Measurements from ENCODE around the gene OCSTAMP.
A peak's percentile ranks its signal among the peaks of the same experiment; 100 is the strongest.

OCSTAMP gene

DNA sequence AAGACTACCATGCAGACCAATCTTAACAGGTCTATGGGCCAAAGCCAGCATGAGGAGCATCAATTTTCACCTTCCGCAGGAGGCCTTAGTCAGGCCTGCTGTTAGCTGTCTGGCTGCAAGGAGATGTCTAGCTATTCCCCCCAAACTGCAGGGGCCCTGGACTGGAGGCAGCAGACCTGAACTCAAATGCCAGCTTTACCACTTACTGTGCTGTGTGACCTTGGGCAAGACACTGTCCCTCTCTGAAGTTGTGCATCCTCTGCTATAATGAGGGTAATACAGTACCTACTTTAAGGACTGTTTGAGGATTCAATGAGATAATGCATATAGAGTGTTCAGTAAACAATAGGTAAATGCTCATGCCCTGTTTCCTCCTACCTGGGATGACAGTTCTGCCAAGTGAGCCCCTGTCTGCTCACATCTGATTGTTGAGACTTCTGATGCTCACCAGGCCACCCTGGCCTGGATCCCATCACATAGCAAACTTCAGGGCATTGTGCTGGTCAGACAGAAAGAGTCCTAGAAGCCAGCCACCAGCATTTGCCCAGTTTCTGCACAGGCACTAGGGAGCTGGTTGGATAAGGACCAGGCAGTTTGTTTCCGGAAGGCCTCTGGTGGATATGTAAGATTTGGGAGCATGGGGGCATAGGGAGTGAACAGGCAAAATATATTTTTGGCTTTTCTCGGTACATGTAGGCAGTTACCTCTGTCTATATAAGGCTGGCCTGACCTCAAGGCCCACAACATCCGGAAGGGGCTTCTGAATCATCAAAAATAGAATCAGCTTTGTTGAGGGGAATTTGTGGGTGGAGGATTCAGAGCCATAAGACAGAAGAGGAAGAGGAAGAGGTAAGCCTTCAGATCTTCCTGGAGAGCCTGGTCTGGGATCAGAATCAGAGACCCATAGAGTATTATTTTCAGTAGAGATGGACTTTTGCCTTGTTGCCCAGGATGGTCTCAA lies 2.3 kb upstream of the OCSTAMP start:
- DNase-seq = no peak

DNA sequence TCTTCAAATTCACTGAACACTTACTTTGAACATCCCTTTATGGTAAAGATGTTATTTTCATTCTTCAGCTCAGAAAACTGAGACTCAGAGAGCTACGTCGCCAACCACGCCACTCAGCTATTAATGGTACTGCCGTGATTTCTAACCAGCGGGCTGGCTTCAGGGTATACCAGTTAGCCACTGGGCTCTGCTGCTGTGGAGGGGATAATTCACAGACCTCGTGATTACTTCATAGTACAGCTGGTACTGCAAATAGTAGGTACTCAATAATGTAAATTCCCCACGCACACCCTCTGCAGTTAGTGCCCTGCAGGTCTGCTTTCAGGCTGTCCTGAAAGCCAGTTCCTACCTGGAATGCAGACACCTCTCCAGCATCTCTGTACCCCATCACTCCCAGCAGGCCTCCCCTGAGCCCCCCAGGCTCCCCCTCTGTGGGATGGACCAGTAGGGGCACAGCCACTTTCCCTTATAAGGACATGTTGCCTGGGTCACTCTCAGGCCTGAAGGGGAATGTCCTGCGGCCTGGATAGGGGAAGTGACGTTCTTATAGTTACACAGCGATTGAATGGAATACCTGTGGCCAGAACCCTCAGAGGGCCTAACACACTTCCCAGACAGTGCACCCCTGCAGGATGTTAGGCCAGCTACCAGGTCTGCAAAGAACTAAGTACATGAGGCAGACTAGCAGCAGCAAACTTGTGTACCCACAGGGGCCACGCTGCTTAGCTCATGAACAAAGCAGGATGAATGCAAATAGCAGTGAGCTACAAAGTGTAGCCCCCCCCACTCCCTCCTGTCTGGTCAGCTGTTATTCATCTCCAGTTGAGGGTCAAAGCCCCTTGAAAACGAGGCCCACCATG lies 1.3 kb upstream of the OCSTAMP start:
- no peak for DNase-seq

GRCh38 chr20:46549188-46549972 lies 1.1 kb downstream of the OCSTAMP start:
- DNase-seq = no peak

DNA sequence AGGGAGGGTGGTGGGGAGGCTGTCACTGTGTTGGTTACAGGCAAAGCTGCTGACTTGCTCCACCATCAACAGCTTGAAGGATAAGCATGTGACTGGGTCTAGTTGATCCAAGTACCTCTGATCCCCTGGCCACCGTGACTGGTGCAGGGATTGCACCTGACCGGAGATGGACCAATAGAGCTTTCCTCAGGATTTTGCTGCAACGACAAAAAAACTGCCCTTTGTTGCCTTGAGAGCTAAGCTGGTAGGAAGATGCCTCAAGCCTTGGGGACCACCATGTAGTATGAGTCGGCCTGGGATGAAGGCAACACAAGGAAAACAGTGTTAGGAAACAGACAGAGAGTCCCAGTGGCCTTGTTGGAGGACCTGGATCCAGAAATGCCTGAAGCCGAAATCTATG lies 1.8 kb downstream of the OCSTAMP start:
- no peak for DNase-seq

DNA sequence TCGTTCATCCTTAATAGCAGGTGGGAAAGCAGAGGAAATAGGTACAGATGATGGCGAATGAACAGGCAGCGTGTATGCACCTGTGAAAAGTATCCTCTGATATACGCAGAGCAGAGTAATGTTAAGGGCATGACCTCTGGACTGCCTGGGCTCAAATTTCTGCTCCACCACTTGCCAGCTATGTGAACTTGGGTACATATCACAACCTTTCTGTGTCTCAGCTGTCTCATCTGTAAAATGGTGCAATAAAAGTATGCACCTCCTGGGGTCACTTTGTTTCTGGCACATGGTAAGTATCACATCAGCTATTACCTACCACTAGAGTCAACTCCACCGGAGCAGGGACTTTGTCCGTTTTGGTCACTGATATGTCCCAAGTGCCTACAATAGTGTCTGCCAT lies 2.5 kb downstream of the OCSTAMP start:
- DNase-seq = no peak

- DNase-seq = no peak
Measured at GRCh38 chr20:46546936-46547335, 3.5 kb downstream of the OCSTAMP start.

GRCh38 chr20:46546298-46546697 lies 4.2 kb downstream of the OCSTAMP start:
- DNase-seq = no peak

DNA sequence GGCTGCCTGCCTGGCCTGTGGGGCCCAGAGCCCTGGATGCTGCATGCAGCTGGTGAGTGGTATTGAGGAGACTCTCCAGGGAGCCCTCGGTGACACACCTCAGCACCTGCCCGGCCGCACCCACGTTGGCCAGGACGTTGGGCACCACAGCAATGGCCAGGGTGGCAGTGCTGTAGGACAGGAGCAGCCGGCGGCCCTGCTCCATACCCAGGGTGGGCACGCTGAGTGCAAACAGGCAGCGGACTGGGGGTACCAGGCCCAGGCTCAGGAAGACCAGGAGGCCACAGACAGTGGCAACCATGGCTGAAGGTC lies 4.7 kb downstream of the OCSTAMP start:
- DNase-seq = no peak

GRCh38 chr20:46545077-46545826 lies 5.2 kb downstream of the OCSTAMP start:
- no peak for DNase-seq

DNA sequence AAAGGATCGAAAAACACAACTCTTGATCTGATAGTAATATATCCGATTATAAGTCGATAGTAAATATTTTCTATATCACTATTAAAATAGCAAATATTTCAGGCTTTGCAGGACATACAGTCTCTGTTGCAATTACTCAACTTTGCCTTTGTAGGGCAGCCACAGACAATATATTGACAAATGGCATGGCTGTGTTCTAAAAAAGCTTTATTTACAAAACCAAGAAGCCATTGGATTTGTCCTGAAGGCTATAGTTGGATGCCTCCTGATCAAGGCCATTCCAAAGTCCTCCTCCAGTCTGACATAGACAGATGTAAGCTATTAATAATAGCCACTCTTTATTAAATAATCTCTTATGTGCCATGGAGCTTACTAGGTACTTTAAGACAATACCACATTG lies 5.9 kb downstream of the OCSTAMP start:
- no peak for DNase-seq

GRCh38 chr20:46543959-46544358 lies 6.5 kb downstream of the OCSTAMP start:
- no peak for DNase-seq

DNA sequence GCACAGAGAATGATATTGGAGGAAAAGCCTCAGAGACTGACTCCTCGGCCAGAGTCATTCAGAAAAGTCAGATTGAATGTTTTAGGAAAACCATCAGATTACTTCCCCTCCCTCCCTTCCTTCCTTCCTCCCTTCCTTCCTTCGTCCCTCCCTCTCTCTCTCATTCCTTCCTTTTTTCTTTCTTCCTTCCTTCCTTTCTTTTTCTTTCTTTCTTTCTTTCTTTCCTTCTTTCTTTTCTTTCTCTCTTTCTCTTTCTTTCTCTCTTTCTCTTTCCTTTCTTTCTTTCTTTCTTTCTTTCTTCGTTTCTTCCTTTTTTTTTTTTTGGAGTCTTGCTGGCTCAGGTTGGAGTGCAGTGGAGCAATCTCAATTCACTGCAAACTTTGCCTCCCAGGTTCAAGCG lies 7.4 kb downstream of the OCSTAMP start:
- DNase-seq = no peak

DNA sequence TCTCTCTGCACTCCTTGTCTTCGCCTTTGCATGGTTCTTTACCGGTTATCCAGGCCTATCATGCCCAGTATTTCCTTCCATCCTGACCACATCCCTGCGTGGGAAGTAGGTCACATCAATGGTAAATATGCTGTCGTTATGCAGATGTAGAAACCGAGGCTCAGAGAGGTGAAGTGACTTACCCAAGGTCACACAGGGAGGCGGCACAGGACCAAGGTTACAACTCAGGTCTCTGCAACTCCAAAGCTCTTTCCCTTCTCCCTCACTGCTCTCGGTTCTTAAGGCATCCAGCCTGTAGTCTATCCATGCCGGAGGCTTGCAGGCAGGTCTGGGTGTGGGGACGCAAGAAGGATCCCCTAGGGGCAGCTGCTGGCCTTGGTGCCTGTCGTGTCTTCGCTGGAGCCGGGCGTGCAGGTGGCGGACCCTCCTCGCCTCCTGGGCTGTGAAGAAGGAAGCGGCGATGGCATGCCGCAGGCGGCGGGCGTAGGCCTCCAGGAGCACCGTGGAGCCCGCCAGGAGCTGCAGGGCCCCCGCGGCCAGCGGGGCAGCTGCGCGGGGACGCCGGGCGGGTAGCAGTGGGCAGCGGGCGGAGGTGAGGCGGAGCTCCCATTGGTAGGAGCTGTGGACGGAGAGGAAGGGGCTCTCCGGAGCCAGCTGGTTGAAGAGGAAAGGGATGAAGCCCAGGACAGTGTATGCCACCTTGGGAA lies 9.1 kb downstream of the OCSTAMP start:
- no peak for DNase-seq

GRCh38 chr20:46539113-46539512 lies 11.3 kb downstream of the OCSTAMP start:
- DNase-seq = no peak

DNA sequence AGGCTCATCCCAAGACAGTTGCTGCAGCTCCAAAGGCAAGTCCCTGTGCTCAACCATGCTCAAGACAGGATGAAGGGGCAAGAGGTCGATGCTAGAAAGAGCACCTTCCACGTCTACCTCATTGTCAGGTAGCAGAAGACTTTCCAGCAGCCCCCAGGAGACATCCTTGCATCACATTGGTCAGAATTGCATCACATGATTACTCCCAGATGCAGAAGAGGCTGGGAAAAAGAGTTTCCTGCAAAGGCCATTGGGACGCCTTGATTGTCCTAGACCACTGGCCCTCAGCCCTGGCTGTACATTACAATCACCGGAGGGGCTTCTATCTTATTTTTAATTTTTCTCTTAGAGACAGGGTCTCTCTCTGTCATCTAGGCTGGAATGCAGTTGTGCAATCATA lies 19.8 kb downstream of the OCSTAMP start:
- DNase-seq = no peak

GRCh38 chr20:46523696-46524328 lies 26.6 kb downstream of the OCSTAMP start:
- no peak for DNase-seq

DNA sequence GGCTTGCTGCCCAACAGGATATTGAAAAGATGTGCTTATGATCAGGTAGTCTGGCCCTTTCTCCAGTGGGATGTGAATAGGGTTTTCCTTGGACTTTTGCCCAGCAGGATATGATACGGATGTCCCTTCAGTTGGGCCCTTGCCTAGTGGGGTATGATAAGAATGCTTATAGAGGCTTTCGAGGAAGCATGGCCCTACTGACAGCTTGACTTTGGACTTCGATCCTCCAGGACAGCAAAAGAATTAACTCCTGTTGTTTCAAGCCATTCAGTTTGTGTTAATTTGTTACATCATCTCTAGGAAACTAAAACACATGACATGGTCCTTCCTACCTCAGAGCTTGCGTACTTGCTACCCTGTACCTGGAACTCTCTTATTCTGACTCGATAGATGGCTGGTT lies 27.3 kb downstream of the OCSTAMP start:
- DNase-seq = no peak

DNA sequence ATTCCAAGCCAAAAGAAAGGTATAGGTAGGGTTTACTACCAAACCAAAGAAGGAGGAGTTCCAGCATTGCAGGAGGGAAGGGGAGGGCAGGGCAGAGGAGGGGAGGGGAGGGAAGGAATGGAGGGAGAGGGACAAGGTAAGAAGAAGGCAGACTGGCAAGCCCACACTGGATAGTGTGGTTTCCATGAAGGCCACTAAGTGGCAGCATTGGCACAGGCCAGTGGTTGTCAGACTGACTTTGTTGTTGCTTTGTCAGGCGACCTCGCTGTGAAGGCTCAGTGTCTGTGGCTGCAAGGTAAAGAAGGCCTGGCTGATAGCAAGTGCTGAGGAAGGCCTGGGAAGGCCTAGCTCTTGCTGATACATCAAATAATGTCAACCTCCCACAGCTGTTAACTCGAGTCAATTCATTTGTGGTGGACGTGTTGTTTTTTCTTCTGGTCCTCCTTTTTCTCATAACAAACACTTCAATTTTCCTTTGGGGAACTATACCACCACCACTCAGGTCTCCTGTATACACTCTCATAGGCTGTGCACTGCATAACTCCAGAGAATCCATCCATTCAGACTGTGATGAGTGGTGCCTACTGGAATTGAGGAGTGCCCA lies 29.4 kb downstream of the OCSTAMP start:
- DNase-seq = peak in 1 of 2 experiments; percentile 34

- no peak for DNase-seq
Measured at GRCh38 chr20:46520540-46520939, 29.9 kb downstream of the OCSTAMP start.

GRCh38 chr20:46519471-46520068 lies 30.9 kb downstream of the OCSTAMP start:
- DNase-seq = no peak

All from SW 1271 (cell line).